Activated CD4-positive, alpha-beta T cell treated with anti-CD3 and anti-CD28 coated beads for 1 hour (primary cell): ENCODE results near the gene ARHGAP44.
"Not testable (repeated sequence)": the region's sequence is repeated elsewhere in the genome, so short reads cannot be mapped to it uniquely, and the experiment has no call there.

Source experiments
- DNase-seq: peaks from one replicate; pipeline ENCODE4 v3.0.0-alpha.2; 2020

ARHGAP44 gene

GRCh38 chr17:12967962-12968361 is 178.7 kb downstream of the ARHGAP44 start:
- no peak for DNase-seq

- DNase-seq = no peak
Observed at GRCh38 chr17:12973496-12974004, 184.3 kb downstream of the ARHGAP44 start.

- no peak for DNase-seq
Observed at GRCh38 chr17:12974005-12974531, 184.8 kb downstream of the ARHGAP44 start.

GRCh38 chr17:12977008-12977751 is 187.9 kb downstream of the ARHGAP44 start:
- no peak for DNase-seq

GRCh38 chr17:12978787-12979186 is 189.5 kb downstream of the ARHGAP44 start:
- DNase-seq = not testable (repeated sequence)

- DNase-seq = no peak
Observed at GRCh38 chr17:12979246-12979645, 189.9 kb downstream of the ARHGAP44 start.

- DNase-seq = no peak
Observed at GRCh38 chr17:12979826-12980500, 190.7 kb downstream of the ARHGAP44 start.

GRCh38 chr17:12982224-12982623 is 192.9 kb downstream of the ARHGAP44 start:
- no peak for DNase-seq

GRCh38 chr17:12983991-12984884 is 194.9 kb downstream of the ARHGAP44 start:
- no peak for DNase-seq

- no peak for DNase-seq
Observed at GRCh38 chr17:12985431-12986293, 196.4 kb downstream of the ARHGAP44 start.

GRCh38 chr17:12987120-12987519 is 197.8 kb downstream of the ARHGAP44 start:
- no peak for DNase-seq

- no peak for DNase-seq
Observed at GRCh38 chr17:12990041-12990808, 200.9 kb downstream of the ARHGAP44 start.

- no peak for DNase-seq
Observed at GRCh38 chr17:12990926-12991325, 201.6 kb downstream of the ARHGAP44 start.

- DNase-seq = no peak
Observed at GRCh38 chr17:12992676-12993075, 203.4 kb downstream of the ARHGAP44 start.

- no peak for DNase-seq
Observed at GRCh38 chr17:12993631-12994030, 204.3 kb downstream of the ARHGAP44 start.

- no peak for DNase-seq
Observed at GRCh38 chr17:12994341-12995074, 205.2 kb downstream of the ARHGAP44 start.

GRCh38 chr17:12995106-12995895 is 206.0 kb downstream of the ARHGAP44 start:
- DNase-seq = no peak

GRCh38 chr17:12995896-12996295 is 206.6 kb downstream of the ARHGAP44 start:
- no peak for DNase-seq

GRCh38 chr17:12996357-12996756 is 207.1 kb downstream of the ARHGAP44 start:
- no peak for DNase-seq

GRCh38 chr17:12996941-12997340 is 207.6 kb downstream of the ARHGAP44 start:
- DNase-seq = no peak
